GDM1 (cell line): ENCODE measurements around the gene C20orf141.
A peak's percentile ranks its signal among the peaks of the same experiment; 100 is the strongest.
"Not testable (repeated sequence)": the region's sequence is repeated elsewhere in the genome, so short reads cannot be mapped to it uniquely, and the experiment has no call there.

Experiments
- DNase-seq: peaks from one replicate; lab custom pipeline; 2025; lab: John Stamatoyannopoulos, UW

C20orf141 gene

DNA sequence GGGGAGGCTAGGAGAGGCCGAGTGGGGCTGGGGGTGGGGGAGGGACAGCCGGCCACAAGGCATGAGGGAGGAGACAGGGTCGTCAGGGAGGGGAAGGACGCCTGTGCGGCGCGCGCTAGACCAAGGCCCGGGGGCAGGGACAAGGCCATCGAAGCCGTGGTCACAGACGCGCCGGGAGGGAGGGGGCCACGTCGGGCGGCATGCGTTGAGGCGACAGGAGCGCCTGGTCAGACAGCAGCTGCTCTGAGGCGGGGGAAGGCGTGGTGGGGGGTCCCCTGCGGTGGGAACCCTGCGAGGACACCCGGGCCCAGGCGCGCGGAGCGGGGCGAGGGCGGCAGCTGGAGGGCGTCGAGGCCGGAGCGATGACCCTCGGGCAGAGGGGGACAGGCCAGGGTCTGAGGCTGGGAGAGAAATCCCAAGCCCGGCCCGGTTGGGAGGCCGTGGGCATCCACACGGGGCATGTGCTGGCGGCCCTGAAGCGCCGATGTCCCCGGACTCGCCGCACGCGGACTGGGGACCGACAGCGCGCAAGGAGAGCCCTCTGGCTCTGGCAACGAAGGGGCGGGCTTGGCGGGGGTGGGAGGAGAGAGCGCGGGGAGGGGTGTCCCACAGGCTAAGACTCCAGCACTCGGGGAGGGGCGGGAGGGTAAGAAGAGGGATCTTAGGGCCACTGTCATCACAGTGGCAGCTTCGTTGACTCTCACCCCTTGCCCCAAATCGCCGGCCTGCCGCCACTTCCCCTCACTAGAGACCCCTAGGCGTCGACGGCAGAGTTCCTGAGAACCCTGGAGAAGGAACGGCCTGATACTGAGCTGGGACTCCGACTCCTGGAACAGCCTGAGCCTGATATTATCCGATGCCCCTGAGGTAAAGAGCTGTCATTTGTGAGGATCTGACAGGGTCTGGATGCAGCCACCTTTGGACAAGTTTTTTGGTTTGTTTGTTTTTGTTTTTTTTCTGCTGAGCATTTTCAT, 6.4 kb downstream of the C20orf141 start:
- DNase-seq = no peak

DNA sequence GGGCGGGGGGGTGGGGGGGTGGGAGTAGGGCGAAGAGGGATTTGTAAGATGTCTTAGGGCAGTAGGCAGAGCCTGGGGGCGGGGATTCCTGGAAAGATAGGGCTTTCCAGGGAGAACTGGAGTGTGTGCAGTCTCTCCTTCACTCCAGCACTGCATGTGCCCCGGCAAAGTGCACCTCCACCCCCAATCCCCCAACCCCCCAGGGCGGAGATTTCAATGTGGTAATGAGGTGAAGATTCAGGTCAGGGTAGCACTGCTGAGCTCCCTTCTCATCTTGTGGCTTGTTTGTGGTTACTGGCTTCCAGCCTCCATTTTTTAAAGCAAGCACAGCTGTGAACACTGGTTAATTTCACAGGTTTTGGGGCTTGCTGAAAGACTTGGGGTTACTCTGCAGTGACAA, 7.3 kb downstream of the C20orf141 start:
- DNase-seq = no peak

DNA sequence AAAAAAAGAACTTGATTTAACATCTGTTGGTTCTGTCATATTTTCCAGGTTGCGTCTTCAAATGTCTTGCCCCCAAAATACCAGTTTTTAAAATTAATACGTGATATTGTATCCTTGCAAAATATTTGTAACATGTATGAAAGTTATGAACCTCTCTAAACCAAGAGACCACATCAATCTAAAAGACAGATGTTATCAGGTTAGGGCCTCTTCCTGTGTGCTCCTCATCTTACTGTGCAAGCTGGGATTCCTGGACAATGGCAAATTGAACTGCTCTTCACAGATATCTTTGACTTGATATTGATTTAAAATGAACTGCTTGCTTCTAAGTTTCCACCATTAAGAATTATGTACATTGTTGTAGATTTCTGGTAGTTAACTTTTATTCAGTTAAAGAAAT, 11.0 kb downstream of the C20orf141 start:
- DNase-seq = no peak

DNA sequence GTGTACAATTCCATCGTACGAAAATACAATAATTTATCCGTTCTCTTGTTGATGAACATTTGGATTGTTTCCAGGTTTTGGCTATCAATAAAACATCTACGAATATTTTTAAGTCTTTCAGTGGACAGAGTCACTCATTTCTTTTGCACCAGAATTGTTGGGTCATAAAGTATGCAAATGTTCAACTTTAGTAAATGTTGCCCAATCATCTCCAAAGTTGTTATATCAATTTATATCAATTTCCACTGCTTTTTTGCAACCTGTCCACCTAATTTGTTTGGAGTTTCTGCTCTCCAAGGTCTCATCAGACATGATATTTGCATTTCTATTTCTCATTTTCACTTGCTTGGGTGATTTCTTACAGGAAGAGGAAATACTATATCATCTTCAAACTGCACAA, 11.9 kb downstream of the C20orf141 start:
- no peak for DNase-seq

DNA sequence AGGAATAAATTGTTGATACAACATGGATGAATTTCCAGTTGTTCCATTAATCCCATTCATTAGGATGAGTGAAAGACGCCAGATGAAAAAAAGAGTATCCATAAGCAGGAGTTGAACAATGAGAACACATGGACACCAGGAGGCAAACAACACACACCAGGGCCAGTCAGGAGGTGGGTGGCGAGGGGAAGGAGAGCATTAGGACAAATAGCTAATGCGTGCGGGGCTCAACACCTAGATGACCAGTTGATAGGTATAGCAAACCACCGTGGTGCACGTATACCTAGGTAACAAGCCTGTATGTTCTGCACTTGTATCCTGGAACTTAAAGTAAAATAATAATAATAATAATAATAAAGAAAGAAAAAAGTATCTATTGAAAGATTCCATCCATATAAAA, 14.6 kb downstream of the C20orf141 start:
- DNase-seq = no peak

GRCh38 chr20:2831206-2831605, 16.4 kb downstream of the C20orf141 start:
- not testable (repeated sequence) for DNase-seq

- DNase-seq = no peak
Observed at GRCh38 chr20:2833761-2834160, 19.0 kb downstream of the C20orf141 start.

DNA sequence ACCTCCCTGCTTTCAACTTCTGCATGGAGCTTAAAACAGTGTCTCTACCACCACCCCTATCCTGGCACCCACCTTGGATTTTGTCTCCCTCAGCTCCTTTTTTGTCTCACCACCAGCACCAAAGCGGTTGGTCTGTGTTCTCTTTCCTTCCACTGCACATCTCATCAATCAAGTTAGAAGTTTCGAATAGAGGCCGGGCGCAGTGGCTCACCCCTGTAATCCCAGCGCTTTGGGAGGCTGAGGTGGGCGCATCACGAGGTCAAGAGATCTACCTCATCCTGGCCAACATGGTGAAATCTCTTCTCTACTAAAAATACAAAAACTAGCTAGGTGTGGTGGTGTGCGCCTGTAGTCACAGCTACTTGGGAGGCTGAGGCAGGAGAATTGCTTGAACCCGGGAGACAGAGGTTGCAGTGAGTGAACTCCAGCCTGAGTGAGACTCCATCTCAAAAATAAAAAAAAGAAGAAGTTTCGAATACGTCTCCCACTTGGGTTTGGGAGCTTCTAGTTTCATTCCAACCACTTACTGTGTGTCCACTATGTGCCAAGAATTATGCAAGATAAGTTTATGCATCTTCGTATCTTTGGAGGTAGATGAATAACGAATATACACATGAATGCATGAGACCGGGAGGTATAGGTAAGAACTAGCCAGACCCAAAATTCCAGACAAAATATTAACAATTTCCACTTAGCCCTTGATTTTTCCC, 19.8 kb downstream of the C20orf141 start:
- DNase-seq = no peak

GRCh38 chr20:2835331-2835796, 20.6 kb downstream of the C20orf141 start:
- no peak for DNase-seq

DNA sequence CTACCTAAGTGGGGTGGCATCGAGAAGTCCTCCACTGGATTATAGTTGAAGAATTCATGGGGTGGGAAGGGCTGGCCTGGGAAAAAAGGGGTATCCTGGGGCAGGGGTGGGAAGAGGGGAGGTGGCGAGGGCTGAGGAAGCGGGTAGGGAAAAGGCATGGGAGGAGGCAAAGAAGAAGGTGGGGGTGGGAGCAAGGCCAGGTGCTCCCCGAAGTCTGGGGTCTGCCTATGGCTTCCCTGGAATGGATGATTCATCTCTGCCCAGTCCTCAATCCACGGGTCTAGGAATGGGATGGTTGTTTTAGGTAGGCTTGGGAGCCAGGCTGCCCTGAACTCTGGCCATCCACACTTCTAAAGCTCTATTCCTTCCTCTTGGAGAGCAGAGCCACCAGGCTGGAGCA, 21.2 kb downstream of the C20orf141 start:
- no peak for DNase-seq

GRCh38 chr20:2837221-2837960, 22.6 kb downstream of the C20orf141 start:
- DNase-seq = no peak

DNA sequence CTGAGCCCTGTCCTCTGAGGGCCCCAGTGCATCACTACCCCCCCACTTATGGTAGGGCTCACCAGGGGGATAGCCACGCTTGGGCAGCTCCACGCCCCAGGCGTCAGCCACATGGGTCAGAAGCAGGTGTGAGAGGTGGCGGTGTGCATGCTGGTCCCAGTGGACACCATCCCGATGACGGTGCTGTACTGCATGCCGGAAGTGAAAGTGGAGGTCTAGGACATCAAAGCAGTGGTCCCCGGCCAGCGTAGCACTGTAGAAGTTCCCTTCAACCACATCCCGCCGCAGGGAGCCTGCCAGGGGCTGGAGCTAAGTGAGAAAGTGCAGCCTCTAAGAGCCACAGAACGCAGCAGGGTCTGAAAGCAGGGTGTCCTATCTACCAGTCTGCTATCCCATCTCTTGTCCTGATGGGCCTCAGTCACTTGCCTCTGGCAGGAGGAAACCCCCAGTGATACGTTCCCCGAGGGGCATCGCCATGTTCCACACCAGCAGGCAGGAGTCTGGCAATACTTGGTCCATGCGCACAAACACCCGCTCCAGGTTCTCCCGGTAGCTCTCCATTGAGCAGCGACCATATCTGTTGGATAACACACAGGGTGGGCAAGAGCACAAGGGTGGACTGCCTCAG, 23.5 kb downstream of the C20orf141 start:
- no peak for DNase-seq

DNA sequence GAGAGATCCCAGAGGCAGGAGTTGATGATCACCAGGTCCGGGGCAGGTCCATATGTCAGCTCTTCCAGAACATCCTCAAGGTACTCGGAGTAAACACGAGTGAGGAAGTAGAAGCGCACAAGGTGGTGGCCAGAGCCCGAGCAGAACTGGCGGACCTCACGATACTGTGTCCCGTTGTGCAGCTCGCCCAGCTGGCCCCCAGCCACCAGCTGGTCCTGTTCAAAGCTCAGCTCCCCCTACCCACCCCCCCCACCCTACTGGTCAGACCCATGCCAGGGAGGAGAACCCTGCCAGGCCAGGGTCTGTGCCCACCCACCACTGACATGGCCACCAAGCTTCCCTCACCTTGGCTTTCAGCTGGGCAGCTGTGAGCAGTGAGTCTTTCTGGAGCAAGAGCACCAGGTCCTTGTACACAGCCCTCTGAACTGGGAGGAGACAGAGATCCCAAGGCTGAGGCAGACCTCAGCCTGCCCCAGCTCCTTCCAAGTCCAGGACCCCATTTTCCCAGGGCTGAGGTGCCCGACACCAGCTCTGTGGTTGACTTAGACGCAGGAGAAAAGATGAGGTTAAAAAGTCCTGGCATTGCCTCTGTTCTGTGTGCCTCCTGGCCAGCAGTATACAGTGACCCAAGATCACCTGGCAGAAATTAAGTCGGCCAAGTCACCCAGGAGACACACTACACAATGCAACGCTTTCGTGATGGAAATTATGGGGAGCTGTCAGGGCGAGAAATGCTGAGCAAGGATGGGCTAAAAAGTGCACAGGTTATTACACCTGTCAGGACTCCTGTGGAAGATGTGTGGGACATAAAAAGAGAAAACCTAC, 24.3 kb downstream of the C20orf141 start:
- no peak for DNase-seq

DNA sequence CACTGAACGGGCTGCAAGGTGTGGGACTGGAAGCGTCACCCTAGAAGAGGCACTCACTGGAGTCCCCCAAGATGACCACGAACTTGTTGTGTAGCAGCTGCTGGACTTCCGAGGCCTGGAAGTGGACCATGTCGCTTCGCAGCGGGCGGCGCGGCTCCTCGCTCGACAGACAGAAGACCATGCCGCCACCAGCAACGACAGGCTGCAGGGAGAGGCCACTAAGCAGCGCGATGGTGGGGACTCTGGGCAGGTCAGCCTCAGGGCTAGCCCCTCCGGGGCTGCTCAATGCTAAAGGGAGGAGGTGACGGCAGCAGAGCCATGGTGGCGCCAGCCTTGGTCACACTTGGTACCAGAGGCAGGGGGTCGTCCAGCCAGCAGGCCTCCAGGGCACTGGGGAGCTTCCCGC, 24.9 kb downstream of the C20orf141 start:
- DNase-seq = no peak

- DNase-seq = peak; percentile 72
Observed at GRCh38 chr20:2840138-2840966, 25.6 kb downstream of the C20orf141 start, which contains the start of the genes PCED1A and VPS16. PCED1A (minus strand) TSS chr20:2840655; CDS start chr20:2839912, 743 bp downstream. VPS16 (plus strand) TSS chr20:2840745; CDS start chr20:2840775, 30 bp downstream.

DNA sequence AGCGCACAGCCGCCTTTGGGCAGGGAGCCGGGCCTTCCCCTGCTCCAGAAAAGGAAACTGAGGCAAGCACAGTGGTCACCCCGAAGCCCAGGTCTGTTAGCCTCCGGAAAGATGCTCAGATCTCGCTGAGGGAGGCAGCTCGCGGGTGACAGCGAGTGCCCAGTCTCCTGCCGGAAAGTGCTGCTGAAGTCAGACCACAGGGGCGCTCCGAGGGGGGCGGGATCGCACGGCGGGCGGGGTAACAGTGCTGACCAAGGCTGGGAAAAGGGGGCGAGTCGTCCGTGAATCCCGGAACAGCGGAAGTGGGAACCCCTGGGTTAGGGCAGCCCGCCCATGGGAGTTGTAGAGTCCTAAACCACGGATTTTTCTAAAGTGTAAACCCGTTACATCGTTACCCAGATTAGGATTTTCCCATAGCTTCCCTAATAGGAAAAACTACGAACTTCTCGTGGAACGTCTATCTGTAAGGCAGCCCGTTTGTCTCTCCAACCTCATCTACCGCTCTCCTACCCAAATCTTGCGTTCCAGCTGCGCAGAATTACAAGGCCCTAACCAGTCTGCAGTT, 26.3 kb downstream of the C20orf141 start:
- no peak for DNase-seq

DNA sequence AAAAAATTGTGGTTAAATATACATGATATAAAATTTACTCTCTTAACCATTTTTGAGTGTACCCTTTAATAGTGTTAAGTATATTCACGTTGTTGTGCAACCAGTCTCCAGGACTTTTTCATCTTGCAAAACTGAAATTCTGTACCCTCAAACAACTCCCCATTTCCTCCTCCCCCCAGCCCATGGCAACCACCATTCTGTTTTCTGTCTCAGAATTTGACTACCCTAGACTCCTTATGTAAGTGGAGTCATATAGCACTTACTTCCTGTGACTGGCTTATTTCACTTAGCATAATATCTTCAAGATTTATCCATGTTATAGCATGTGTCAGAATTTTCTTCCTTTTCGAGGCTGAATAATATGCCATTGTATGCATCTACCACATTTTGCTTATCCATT, 30.8 kb downstream of the C20orf141 start:
- no peak for DNase-seq

DNA sequence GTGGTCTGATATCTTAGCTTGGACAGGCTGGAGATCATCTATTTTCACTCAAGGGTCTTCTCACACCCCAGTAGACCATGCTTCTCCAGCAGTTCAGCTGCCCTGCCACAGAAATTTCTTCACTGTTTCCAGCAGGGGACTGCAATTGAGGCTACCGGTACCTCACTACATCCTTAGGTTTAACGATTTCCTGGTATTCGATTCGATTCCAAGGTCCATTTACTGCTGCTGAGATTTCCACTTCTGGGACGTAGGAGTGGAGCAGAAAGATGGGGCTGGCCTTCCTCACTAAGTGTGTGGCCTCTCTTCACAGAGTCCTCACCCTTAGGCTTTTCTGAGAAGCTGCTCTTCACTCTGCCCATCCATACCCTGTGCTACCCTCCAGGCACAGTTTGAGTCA, 31.9 kb downstream of the C20orf141 start:
- no peak for DNase-seq

DNA sequence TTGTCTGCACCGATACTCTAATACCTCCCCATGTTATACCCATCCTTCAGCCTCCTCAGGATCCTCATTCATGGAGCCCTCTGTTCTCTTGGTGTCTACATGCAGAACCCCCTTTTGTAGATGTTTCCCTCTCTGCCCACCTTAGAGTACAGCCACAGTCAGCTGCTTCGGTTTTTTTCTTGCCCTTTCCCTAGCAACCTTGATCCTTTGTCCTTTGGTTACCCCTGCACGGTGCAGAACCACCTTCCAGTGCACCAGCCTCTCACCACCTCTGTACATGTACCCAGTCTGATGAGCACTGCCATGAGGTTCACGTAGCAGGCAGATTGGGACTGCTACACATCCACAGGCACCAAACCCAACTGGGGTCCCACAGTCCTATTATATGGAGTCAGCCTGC, 33.0 kb downstream of the C20orf141 start:
- no peak for DNase-seq

- no peak for DNase-seq
Observed at GRCh38 chr20:2849529-2849928, 34.7 kb downstream of the C20orf141 start.
